GM06990 (cell line): ENCODE measurements around the gene TIMM10.

Source experiments
- DNase-seq: peaks from one replicate; pipeline ENCODE4 v3.0.0-alpha.2; 2011; ENCODE audit not compliant: insufficient read length; ENCODE audit errors: extremely low read depth
- H3K27me3 ChIP-seq: replicated peaks from 2 replicates; pipeline ENCODE4 v1.6.0; 2011; ENCODE audit warnings: low read length; ENCODE audit not compliant: control insufficient read depth, insufficient read depth
- H3K36me3 ChIP-seq: 2 replicates; pipeline ENCODE4 v1.5.1; 2011; ENCODE audit warnings: low read length; ENCODE audit not compliant: control insufficient read depth, insufficient read depth
- H3K4me3 ChIP-seq: replicated peaks from 2 replicates; pipeline ENCODE4 v1.5.1; 2011; ENCODE audit warnings: low read depth, mild to moderate bottlenecking, control low read depth, low read length
- TF ChIP-seq, protein P1 (sequence below): IDR thresholded peaks from 2 replicates; pipeline ENCODE4 v1.5.1; 2011; ENCODE audit warnings: low read length, control low read depth, mild to moderate bottlenecking, inconsistent platforms; ENCODE audit not compliant: insufficient read depth, poor library complexity, severe bottlenecking

The TIMM10 gene

GRCh38 chr11:57508341-57509170 lies 22.0 kb downstream of the TIMM10 start:
- DNase-seq, result no peak
- no peaks in the 10 kb centered on the region for H3K27me3 ChIP-seq
- TF ChIP-seq, protein P1, sequence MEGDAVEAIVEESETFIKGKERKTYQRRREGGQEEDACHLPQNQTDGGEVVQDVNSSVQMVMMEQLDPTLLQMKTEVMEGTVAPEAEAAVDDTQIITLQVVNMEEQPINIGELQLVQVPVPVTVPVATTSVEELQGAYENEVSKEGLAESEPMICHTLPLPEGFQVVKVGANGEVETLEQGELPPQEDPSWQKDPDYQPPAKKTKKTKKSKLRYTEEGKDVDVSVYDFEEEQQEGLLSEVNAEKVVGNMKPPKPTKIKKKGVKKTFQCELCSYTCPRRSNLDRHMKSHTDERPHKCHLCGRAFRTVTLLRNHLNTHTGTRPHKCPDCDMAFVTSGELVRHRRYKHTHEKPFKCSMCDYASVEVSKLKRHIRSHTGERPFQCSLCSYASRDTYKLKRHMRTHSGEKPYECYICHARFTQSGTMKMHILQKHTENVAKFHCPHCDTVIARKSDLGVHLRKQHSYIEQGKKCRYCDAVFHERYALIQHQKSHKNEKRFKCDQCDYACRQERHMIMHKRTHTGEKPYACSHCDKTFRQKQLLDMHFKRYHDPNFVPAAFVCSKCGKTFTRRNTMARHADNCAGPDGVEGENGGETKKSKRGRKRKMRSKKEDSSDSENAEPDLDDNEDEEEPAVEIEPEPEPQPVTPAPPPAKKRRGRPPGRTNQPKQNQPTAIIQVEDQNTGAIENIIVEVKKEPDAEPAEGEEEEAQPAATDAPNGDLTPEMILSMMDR, result no peak
- H3K36me3 ChIP-seq, result peaks cover 2% of the 10 kb centered on the region
- no peak overlapping the region for H3K4me3 ChIP-seq

DNA sequence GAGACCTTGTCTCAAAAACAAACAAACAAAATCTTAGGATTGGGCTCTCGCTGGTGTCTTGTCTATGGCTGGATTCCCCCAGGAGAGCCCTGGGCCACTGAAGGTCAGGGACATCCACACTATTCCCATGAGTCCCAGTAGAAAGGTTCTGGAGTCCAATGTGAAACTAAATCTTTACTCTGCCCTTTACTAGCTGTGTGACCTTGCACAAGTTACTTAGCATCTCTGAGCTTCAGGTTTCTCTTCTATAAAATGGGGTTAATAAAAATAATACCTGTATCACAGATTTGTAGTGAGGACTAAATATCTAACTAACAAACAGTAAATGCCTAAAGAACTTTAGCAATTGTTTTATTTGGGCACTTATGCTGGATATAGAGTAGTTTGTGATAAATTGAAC lies 24.0 kb downstream of the TIMM10 start:
- H3K36me3 ChIP-seq, result peaks cover 2% of the 10 kb centered on the region
- no peak overlapping the region for H3K4me3 ChIP-seq
- TF ChIP-seq, protein P1, result no peak
- H3K27me3 ChIP-seq, result no peaks in the 10 kb centered on the region
- no peak for DNase-seq

DNA sequence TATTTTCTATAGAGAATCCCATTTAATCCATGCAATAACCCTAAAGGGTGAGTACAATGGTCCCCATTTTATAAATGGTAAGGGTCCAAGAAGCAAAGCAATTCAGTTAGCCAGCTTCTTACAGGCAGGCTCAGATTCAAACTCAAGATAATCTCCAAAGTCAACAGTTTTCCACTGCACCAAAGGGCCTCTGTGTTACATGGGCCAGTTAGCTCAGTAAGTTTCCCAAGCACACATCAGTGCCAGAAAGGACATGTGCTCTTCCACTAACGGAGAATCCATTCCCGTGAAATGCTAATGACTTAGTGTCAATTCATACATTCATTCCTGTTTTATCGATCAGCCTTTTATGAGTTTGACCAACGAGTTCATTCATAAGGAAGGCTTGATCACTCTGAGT lies 26.0 kb downstream of the TIMM10 start:
- H3K27me3 ChIP-seq, result no peaks in the 10 kb centered on the region
- no peak for DNase-seq
- H3K36me3 ChIP-seq, result peaks cover 4% of the 10 kb centered on the region
- H3K4me3 ChIP-seq, result no peak overlapping the region
- TF ChIP-seq, protein P1, result no peak

GRCh38 chr11:57502870-57503269 lies 27.7 kb downstream of the TIMM10 start:
- TF ChIP-seq, protein P1, result no peak
- DNase-seq, result no peak
- no peak overlapping the region for H3K4me3 ChIP-seq
- no peaks in the 10 kb centered on the region for H3K27me3 ChIP-seq
- peaks cover 4% of the 10 kb centered on the region for H3K36me3 ChIP-seq

DNA sequence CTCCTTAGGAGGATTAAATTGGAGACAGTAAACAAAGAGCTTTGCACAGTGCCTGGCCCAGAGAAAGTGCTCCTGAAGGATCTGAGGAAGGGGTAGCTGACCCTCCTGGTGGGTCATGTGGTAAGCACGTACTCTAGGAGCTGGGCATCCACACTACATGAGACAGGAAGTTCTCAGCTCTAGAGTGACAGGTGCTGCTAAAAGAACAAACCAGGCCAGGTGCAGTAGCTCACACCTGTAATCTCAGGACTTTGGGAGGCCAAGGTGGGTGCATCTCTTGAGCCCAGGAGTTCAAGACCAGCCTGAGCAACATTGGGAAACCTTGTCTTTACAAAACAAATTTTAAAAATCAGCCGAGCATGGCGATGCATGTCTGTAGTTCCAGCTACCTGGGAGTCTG lies 28.2 kb downstream of the TIMM10 start:
- no peak overlapping the region for H3K4me3 ChIP-seq
- no peaks in the 10 kb centered on the region for H3K27me3 ChIP-seq
- TF ChIP-seq, protein P1, result no peak
- no peak for DNase-seq
- H3K36me3 ChIP-seq, result peaks cover 4% of the 10 kb centered on the region
